Urinary bladder (tissue), 4 donors: ENCODE measurements around the gene AHRR. TPM values are rescaled to one million over a fixed set of nuclear protein-coding genes. Genes with fewer than 3 reads are reported as not detected.
"Not testable (repeated sequence)": the region's sequence is repeated elsewhere in the genome, so short reads cannot be mapped to it uniquely, and the experiment has no call there.

Experiments
- DNase-seq: peaks from one replicate; pipeline ENCODE4 v3.0.0-alpha.2; 2015; ENCODE audit errors: extremely low spot score
- H3K27ac ChIP-seq: one replicate; pipeline ENCODE4 v1.5.1; 2013; ENCODE audit warnings: low read depth, mild to moderate bottlenecking, moderate library complexity
- H3K36me3 ChIP-seq: one replicate; pipeline ENCODE4 v1.6.1; 2013; ENCODE audit warnings: mild to moderate bottlenecking, moderate library complexity; ENCODE audit not compliant: insufficient read depth
- H3K4me1 ChIP-seq: one replicate; pipeline ENCODE4 v1.6.1; 2013; ENCODE audit warnings: mild to moderate bottlenecking, moderate library complexity; ENCODE audit not compliant: insufficient read depth
- H3K4me3 ChIP-seq: one replicate; pipeline ENCODE4 v1.5.1; 2013; ENCODE audit warnings: low read depth, low read length
- WGBS: extraction: QIAGEN DNeasy Blood & Tissue Kit; methylation state at CpG from one replicate; pipeline ENCODE4 v1.1.7; 2013; 5-methylcytosine and 5-hydroxymethylcytosine counted together
- polyA plus RNA-seq: library from polyadenylated mRNA; stranded (reverse); fragments of 200-250 nt; gene quantifications from one replicate; pipeline ENCODE4 v1.2.3, GENCODE V29; 2013
- total RNA-seq: library from RNA; depleted of rRNA; stranded (reverse); fragments of >200 nt; gene quantifications from one replicate; pipeline ENCODE4 v1.2.3, GENCODE V29; 2014
- donor health status: healthy with polysubstance abuse.
- donor health status: healthy.

AHRR gene
- total and polyA plus RNA-seq, 2 donors: 6.5 to 6.7 TPM

DNA sequence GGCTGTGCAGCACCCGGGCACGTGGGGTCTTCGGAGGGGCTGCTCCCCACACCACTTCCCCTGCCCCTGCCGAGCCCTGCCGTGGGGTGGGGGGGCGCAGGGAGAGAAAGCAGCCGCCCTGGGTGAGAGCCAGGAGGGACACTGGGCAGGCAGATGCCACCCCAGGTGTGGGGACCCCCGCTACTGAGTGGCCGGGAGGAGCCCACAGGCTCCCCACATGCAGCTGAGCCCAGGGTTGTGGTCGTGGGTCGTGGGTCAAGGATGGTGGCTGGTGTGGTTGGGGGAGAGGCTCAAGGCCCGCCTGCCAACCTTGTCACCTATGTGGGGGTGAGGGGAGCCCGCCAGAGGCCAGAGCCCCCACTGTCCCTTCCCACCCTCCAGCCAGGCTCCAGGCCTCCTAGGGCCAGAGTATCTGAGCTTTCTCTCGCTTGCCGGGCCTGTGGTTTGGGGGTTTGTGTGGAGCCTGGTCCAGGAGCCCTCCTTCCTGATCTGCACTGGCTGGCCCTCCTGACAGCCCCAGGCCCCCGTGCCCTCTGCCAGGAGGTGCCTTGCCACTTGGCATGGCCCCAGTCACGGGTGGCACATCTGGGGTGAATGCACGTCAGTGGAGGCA, 157.0 kb downstream of the AHRR start:
- Histone ChIP-seq H3K4me1 (peaks cover 3% of the 10 kb centered on the region), H3K36me3 (no peaks in the 10 kb centered on the region), H3K27ac (no peak overlapping the region), H3K4me3 (no peak overlapping the region)
- no peak for DNase-seq
- WGBS: 68% methylated on average over 17 of the region's 18 CpGs

DNA sequence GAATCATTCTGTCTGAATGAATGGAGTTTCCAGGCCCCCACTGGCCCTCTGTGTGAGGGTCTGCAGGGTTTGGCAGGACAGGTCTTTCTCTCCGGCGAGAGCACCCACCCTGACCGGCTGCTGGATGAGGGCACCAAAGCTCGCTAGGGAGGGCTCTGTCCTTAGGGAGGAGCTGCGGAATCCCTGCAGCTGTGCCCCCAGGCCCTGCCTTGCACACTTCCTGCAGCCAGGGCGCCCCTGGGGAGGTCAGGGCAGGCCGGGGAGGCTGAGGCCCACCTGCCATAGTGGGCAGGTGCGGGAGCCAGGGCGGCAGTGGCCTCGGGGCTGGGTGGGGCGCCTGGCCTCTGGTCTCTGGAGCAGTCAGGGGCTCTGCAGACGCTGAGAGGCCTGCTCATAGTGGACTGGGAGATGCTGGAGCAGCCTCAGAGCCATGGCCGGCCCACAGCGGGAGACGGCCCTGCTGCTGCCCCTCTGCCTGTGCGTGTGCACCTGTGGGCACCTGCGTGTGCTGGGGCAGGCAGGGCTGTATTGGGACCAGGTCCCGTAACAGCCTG, 157.5 kb downstream of the AHRR start:
- peaks cover 3% of the 10 kb centered on the region for H3K4me1 ChIP-seq
- H3K27ac ChIP-seq: no peak overlapping the region
- H3K4me3 ChIP-seq: no peak overlapping the region
- 77% methylated on average over 18 of the region's 18 CpGs for WGBS
- no peak for DNase-seq
- H3K36me3 ChIP-seq: no peaks in the 10 kb centered on the region

DNA sequence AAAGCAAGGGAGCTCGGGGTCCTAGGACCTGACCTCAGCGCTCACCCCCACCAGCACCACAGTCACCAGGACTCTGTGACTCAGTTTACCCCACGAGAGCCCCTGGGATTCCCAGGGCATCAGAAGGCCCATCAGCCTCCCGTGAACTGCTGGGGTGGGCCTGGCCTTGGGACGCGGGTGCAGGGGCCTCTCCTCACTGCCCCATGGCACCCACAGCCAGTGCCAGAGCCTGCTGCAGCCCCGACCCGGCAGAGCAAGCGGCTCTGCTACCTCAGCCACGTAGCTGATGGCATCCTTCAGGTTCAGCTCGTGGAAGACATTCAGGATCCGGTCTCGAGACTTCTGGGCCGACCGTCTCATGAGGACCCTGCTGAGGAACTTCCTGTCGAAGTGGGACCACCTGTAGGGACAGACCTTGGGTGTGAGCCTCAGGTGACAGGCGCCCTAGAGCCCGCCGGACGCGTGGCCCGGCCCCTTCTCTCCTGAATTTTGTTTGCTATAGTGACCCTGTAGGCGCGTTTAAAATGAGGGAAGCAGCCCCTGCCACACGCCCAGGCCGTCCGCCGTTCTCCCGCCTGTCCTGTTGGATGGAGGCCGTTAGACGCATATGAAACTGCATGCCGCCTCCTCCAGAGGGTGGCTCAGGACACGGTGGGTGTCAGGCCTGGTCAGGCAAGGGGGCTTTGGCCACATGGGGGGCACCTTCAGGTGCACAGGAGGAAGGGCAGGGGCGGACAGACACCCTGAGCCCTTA, 158.2 kb downstream of the AHRR start:
- Histone ChIP-seq H3K27ac (no peak overlapping the region), H3K4me1 (peaks cover 3% of the 10 kb centered on the region), H3K36me3 (no peaks in the 10 kb centered on the region), H3K4me3 (no peak overlapping the region)
- 75% methylated on average over 34 of the region's 34 CpGs for WGBS
- no peak for DNase-seq

DNA sequence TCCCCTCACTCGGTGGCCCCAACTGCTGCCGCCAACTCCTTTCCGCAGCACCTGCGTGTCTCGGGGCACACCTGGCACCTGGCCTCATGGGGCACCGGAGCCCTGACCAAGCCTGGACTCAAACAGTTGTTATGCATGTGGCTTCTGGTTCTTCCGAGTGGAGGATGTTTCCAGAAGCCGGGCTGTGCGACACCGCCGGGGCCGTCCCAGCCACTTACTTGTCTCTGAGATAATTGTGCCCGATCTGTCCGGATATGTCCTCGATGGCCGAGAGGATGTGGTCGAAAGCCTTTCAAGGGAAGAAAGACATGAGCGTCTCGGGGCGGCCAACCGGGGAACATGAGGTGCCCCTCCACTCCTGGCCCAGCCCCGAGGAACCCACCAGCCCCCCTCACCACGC, 159.8 kb downstream of the AHRR start:
- Histone ChIP-seq H3K36me3 (no peaks in the 10 kb centered on the region), H3K27ac (no peak overlapping the region), H3K4me3 (no peak overlapping the region), H3K4me1 (no peaks in the 10 kb centered on the region)
- no peak for DNase-seq
- WGBS: 80% methylated on average over 23 of the region's 23 CpGs

DNA sequence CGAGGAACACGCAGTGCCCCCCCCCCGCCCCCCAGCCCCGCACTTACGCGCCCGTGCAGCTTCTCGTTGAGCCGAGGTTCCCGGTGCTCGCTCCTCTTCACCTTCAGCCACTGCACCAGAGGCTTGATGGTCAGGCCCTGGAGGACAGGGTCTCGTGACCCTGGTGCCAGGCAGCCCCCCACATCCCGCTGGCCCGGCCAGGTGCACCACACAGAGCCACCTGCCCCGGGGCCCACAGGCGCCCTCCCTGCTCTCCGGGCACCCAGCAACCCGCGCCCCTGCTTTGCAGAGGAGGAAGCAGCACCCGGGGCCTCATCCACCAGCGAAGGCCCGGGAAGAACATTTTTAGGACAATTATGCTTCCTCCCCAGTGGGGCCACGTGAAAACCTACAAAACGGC, 160.5 kb downstream of the AHRR start:
- no peak for DNase-seq
- no peaks in the 10 kb centered on the region for H3K4me1 ChIP-seq
- H3K4me3 ChIP-seq: no peak overlapping the region
- H3K36me3 ChIP-seq: no peaks in the 10 kb centered on the region
- no peak overlapping the region for H3K27ac ChIP-seq
- WGBS: 74% methylated on average over 23 of the region's 24 CpGs

DNA sequence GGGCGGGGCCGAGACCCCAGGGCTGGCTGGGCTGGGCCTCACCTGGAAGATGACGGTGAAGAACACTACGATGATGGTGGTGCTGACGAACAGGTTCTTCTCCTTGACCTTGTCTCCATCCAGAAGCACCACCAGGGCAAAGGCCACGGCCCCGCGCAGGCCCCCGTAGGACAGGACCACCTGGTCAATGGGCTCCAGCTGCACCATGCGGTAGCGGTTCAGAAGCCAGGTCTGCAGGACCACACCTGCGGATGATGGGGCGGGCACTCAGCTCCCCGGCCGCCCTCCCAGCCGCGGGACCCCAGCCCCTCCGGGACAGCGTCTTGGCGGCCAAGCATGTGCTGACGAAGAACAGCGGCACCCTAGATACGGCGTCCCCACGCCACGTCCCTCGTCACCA, 161.0 kb downstream of the AHRR start:
- no peaks in the 10 kb centered on the region for H3K36me3 ChIP-seq
- WGBS: 94% methylated on average over 27 of the region's 27 CpGs
- H3K27ac ChIP-seq: no peak overlapping the region
- H3K4me3 ChIP-seq: no peak overlapping the region
- no peaks in the 10 kb centered on the region for H3K4me1 ChIP-seq
- no peak for DNase-seq

DNA sequence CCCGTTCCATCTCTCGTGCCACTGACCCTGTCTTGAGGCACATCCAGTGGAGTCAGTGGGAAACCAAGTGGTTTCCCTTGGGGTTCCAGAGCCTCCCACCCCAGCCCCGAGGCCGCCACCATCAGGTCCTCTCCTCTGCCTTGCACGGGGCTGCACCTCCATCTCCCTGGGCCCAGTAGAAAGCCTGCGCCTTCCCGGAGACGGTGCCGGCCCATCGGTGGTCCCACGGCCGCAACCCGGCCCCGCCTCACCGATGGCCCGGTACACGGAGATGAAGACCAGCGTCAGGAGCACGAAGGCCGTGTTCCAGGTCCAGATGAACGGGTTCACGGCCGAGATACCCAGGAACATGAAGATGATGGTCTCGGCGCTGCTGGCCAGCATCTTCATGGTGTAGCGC, 161.5 kb downstream of the AHRR start:
- H3K27ac ChIP-seq: no peak overlapping the region
- H3K4me3 ChIP-seq: no peak overlapping the region
- DNase-seq: no peak
- 93% methylated on average over 26 of the region's 26 CpGs for WGBS
- no peaks in the 10 kb centered on the region for H3K4me1 ChIP-seq
- H3K36me3 ChIP-seq: no peaks in the 10 kb centered on the region

DNA sequence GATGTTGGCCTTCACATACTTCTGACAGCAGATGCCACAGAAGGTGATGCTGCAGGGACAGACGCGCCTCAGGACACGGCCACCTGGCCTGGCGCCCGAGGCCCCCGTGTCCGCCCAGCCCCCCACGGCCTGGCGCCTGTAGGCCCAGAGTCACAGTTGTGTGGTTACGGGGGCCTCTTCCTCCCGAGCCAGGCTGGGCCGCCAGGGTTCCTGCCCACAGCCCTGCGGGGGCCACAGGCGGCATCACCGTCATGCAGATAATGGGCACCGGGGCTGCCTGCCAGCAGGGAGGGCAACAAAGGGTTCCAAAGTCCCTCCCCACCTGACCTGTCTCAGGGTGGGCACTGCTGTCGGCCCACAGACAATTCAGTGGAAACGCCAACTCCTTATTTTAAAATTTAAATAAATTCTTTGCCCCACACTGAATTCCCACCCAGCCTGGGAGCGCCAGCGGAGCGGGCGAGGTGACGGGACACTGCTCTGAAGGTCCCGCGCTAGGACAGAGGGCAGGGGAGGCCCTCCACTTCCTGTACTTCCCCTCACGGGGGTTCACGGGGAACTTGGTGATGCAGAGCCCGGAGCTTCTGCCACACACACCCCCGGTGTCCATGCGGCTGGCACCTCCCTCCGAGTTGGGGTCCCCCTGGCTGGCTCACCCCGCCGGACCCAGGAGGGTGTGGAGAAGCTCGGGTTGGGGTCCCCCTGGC, 162.1 kb downstream of the AHRR start:
- Histone ChIP-seq H3K36me3 (no peaks in the 10 kb centered on the region), H3K4me1 (no peaks in the 10 kb centered on the region), H3K4me3 (no peak overlapping the region), H3K27ac (no peak overlapping the region)
- no peak for DNase-seq
- WGBS: 83% methylated on average over 34 of the region's 34 CpGs

DNA sequence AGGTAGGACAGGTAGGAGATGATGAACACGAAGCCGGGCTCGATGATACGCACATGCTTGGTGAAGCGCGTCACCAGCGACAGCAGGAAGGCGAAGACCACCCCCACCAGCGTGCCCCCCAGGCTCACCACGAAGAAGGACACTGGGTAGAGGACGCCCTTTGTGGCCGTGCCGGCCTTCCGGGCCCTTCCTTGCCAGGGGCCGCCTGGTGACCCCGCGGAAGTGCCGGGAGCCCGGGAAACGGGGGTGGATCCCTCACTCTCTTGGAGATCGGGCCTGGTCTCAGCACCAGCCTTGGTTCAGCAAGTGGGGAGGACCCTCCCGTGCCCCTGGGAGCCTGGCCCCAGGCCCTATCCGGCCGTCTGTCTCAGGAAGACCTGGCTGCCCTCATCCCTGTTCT, 163.0 kb downstream of the AHRR start:
- 92% methylated on average over 24 of the region's 24 CpGs for WGBS
- H3K4me1 ChIP-seq: no peaks in the 10 kb centered on the region
- no peak overlapping the region for H3K27ac ChIP-seq
- no peak overlapping the region for H3K4me3 ChIP-seq
- DNase-seq: no peak
- no peaks in the 10 kb centered on the region for H3K36me3 ChIP-seq

DNA sequence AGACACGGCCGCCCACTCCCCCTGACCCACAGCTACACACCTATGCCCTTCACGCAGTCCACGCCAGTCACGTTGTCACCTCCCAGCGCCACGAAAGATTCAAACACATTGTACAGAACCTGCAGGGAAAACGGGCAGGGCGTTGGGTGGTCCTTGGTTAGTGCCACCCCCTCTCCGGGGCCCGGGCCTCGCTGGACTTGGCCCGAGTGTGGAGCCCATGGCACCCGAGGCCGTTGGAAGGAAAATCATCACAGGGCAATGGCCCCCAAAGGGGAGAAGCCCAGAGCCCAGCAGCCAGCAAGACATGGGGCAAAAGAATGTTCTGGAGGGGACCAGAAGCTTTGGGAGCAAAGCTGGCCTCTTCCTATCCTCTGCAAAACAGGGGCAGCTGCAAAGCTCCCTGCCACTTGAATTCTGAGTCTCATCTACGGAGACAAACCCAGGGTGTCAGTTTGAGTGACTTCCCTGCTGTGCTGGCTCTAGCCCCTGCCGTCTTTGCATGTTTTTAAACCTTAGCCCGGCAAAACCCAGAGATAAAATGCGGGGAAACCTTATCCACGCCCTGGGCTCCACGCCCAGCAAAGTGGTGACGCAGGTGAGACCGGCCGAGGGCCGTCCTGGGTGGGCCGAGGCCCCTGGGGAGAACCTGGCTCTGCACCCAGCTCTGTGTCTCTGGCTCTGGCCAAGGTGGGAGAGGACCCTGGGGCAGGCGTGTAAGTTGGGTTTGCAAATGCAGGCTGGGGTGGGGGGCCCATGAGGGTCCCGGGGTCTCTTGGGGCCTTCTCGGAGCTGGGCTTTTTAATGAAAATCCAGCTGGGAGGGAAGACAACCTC, 163.8 kb downstream of the AHRR start:
- no peak for DNase-seq
- no peaks in the 10 kb centered on the region for H3K4me1 ChIP-seq
- no peaks in the 10 kb centered on the region for H3K36me3 ChIP-seq
- no peak overlapping the region for H3K4me3 ChIP-seq
- H3K27ac ChIP-seq: no peak overlapping the region
- WGBS: 76% methylated on average over 29 of the region's 29 CpGs

DNA sequence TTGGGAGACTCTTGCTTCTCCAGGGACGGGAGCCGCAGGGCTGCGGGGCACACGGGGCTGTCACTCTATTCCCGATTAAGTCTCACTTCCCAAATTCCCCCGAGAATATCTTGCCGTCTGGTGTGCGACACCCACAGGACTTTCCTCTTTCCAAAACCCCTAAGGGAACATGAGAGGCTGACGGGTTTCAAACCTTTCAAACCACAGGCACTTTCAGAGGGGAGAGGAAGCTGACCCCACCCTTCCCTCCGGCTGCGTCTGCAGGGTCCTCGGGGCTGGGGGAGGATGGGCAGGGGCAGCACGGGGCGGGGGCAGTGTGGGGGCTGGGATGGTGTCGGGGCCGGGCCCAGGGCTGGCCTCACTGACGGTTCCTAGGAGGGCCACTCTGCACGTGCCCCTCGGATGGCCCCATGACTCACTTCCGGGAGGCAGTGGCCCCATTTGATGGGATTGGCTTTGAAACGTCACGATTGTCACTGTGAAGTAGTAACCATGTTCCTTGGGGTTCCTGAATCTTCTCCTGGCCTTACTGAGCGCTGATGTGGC, 164.5 kb downstream of the AHRR start:
- Histone ChIP-seq H3K4me3 (no peak overlapping the region), H3K27ac (no peak overlapping the region), H3K4me1 (no peaks in the 10 kb centered on the region), H3K36me3 (no peaks in the 10 kb centered on the region)
- 51% methylated on average over 23 of the region's 23 CpGs for WGBS
- no peak for DNase-seq

DNA sequence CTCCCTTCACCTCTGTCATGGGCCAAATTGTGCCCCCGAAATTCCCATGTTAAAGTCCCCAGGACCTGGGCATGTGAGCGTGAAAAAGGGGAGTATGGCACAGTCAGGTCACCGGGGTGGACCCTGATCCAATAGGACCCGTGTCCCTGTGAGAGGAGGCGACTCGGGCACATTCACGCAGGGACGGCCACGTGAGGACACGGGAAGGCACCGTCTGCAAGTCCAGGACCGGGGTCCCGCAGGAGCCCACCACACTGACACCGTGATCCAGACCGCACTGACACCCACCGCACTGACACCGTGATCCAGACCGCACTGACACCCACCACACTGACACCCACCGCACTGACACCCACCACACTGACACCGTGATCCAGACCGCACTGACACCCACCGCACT, 165.1 kb downstream of the AHRR start:
- H3K27ac ChIP-seq, H3K4me1 ChIP-seq, H3K4me3 ChIP-seq, H3K36me3 ChIP-seq, DNase-seq: not testable (repeated sequence)
- 95% methylated on average over 18 of the region's 22 CpGs for WGBS
